ENCODE results near the gene RASSF9.

DNA sequence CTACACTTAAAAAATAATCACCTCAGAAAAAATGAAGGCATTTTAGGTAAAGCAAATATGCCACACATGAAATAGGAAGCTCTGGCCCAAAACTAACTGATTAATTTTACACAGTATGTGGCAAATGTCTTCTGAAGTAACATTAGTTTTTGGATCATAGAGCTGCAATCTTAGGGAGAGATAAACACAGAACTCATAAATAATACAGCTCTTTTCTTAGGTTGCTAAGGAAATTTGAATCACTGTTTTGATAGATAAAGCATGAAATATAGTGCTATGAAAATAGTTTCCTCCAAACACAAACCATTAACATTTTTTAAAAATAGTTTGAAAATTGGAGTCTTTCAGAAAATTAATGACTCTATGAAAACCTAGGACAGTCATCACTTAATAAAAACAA is 15.0 kb downstream of the RASSF9 start:
- TF ChIP-seq EP300 (IDR thresholded peaks at IDR 0.05) (no peak), CTCF (IDR thresholded peaks at IDR 0.05) (no peak), POLR2A (IDR thresholded peaks at IDR 0.05) (no peak)

All from gastroesophageal sphincter (tissue), 3 donors.